Right atrium auricular region (tissue), 2 donors: ENCODE results near the gene SCAI. TPM values are rescaled to one million over a fixed set of nuclear protein-coding genes. Genes with fewer than 3 reads are reported as not detected.

ENCODE experiments used
- DNase-seq: peaks from one replicate; pipeline ENCODE4 v3.0.0-alpha.2; 2019; ENCODE audit warnings: low spot score
- H3K27ac ChIP-seq, 2 donors: fragments of 200-600 bp; sonication (generic); 1 replicate in 1 of 2; 2 replicates in 1 of 2; pipeline ENCODE4 v1.5.1; 2016 to 2019
- H3K27me3 ChIP-seq, 2 donors: fragments of 200-600 bp; sonication (generic); one replicate each; pipeline versions ENCODE4 v1.5.1 to v1.6.0; 2017 to 2019
- H3K36me3 ChIP-seq: fragments of 200-600 bp; sonication (generic); one replicate; pipeline ENCODE4 v1.5.1; 2016
- H3K4me1 ChIP-seq, 2 donors: fragments of 200-600 bp; sonication (generic); one replicate each; pipeline versions ENCODE4 v1.5.1 to v1.6.0; 2017 to 2019
- H3K4me3 ChIP-seq, 2 donors: fragments of 200-600 bp; sonication (generic); 1 replicate in 1 of 2; 2 replicates in 1 of 2; pipeline ENCODE4 v1.5.1; 2017 to 2019; ENCODE audit warnings: mild to moderate bottlenecking in 1 of 2, moderate library complexity in 1 of 2
- H3K9me3 ChIP-seq, 2 donors: fragments of 200-600 bp; sonication (generic); one replicate each; pipeline ENCODE4 v1.5.1; 2019
- total RNA-seq, 2 donors: library from RNA; depleted of rRNA; stranded (reverse); fragments of >200 nt; gene quantifications; one replicate each; pipeline ENCODE4 v1.1.0, GENCODE V29; 2016
- TF ChIP-seq, protein P1 (sequence below), 2 donors: fragments of 200-600 bp; sonication (generic); IDR thresholded peaks; one replicate each; pipeline ENCODE4 v1.5.1; 2019; ENCODE audit warnings: antibody characterized with exemption in 2 of 2

Gene SCAI
- total RNA-seq, 2 donors from 2014 or later = 4.0 to 5.3 TPM

GRCh38 chr9:125106285-125106893 is 36.9 kb downstream of the SCAI start:
- H3K4me1 ChIP-seq = peaks cover 0 to 9% of the 10 kb centered on the region in 2 donors
- DNase-seq = no peak
- no peak overlapping the region for H3K4me3 ChIP-seq
- no peaks in the 10 kb centered on the region for H3K36me3 ChIP-seq
- no peak overlapping the region for H3K27ac ChIP-seq
- TF ChIP-seq, protein P1, sequence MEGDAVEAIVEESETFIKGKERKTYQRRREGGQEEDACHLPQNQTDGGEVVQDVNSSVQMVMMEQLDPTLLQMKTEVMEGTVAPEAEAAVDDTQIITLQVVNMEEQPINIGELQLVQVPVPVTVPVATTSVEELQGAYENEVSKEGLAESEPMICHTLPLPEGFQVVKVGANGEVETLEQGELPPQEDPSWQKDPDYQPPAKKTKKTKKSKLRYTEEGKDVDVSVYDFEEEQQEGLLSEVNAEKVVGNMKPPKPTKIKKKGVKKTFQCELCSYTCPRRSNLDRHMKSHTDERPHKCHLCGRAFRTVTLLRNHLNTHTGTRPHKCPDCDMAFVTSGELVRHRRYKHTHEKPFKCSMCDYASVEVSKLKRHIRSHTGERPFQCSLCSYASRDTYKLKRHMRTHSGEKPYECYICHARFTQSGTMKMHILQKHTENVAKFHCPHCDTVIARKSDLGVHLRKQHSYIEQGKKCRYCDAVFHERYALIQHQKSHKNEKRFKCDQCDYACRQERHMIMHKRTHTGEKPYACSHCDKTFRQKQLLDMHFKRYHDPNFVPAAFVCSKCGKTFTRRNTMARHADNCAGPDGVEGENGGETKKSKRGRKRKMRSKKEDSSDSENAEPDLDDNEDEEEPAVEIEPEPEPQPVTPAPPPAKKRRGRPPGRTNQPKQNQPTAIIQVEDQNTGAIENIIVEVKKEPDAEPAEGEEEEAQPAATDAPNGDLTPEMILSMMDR (IDR thresholded peaks at IDR 0.05) = no peak
- H3K27me3 ChIP-seq = no peaks in the 10 kb centered on the region
- H3K9me3 ChIP-seq = no peaks in the 10 kb centered on the region

GRCh38 chr9:125103770-125104460 is 39.4 kb downstream of the SCAI start:
- no peaks in the 10 kb centered on the region for H3K27me3 ChIP-seq
- DNase-seq = no peak
- H3K36me3 ChIP-seq = no peaks in the 10 kb centered on the region
- no peak overlapping the region for H3K27ac ChIP-seq
- no peaks in the 10 kb centered on the region for H3K9me3 ChIP-seq
- H3K4me3 ChIP-seq = no peak overlapping the region
- TF ChIP-seq, protein P1 (IDR thresholded peaks at IDR 0.05) = no peak
- peaks cover 0 to 9% of the 10 kb centered on the region in 2 donors for H3K4me1 ChIP-seq

- TF ChIP-seq, protein P1 (IDR thresholded peaks at IDR 0.05) = no peak
- no peaks in the 10 kb centered on the region for H3K27me3 ChIP-seq
- peaks cover 0 to 9% of the 10 kb centered on the region in 2 donors for H3K4me1 ChIP-seq
- no peak overlapping the region for H3K4me3 ChIP-seq
- DNase-seq = no peak
- no peaks in the 10 kb centered on the region for H3K9me3 ChIP-seq
- H3K27ac ChIP-seq = no peak overlapping the region
- no peaks in the 10 kb centered on the region for H3K36me3 ChIP-seq
Measured at GRCh38 chr9:125103021-125103420, 40.3 kb downstream of the SCAI start.

DNA sequence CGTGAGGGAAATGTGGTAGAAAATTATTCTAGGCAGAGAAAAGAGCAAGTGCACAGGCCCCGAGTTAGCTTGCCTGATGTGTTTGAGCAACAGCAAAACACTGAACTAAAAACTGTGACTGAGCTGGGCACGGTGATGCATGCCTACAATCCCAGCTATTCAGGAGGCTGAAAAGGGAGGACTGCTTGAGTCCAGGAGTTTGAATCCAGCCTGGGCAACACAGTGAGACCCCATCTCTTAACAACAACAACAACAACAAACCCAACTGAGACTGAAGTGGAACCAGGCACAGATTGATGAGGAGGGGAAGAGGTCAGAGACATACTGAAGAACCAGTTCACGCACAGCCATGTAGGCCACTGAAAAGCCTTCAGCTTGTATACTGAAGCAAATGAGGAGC is 42.5 kb downstream of the SCAI start:
- no peaks in the 10 kb centered on the region for H3K27me3 ChIP-seq
- H3K9me3 ChIP-seq = no peaks in the 10 kb centered on the region
- H3K27ac ChIP-seq = no peak overlapping the region
- TF ChIP-seq, protein P1 (IDR thresholded peaks at IDR 0.05) = no peak
- no peak for DNase-seq
- peaks cover 0 to 9% of the 10 kb centered on the region in 2 donors for H3K4me1 ChIP-seq
- no peak overlapping the region for H3K4me3 ChIP-seq
- H3K36me3 ChIP-seq = no peaks in the 10 kb centered on the region

GRCh38 chr9:125099816-125100215 is 43.5 kb downstream of the SCAI start:
- no peak overlapping the region for H3K4me3 ChIP-seq

More at GRCh38 chr9:125099816-125100215, 43.5 kb downstream of the SCAI start:
- Histone ChIP-seq H3K36me3 (no peaks in the 10 kb centered on the region), H3K27me3 (no peaks in the 10 kb centered on the region), H3K9me3 (no peaks in the 10 kb centered on the region), H3K27ac (no peak overlapping the region), H3K4me1 (peaks cover 0 to 9% of the 10 kb centered on the region in 2 donors)
- no peak for DNase-seq
- TF ChIP-seq, protein P1 (IDR thresholded peaks at IDR 0.05) = no peak
